ENCODE results near the gene RASSF6.

The RASSF6 gene

DNA sequence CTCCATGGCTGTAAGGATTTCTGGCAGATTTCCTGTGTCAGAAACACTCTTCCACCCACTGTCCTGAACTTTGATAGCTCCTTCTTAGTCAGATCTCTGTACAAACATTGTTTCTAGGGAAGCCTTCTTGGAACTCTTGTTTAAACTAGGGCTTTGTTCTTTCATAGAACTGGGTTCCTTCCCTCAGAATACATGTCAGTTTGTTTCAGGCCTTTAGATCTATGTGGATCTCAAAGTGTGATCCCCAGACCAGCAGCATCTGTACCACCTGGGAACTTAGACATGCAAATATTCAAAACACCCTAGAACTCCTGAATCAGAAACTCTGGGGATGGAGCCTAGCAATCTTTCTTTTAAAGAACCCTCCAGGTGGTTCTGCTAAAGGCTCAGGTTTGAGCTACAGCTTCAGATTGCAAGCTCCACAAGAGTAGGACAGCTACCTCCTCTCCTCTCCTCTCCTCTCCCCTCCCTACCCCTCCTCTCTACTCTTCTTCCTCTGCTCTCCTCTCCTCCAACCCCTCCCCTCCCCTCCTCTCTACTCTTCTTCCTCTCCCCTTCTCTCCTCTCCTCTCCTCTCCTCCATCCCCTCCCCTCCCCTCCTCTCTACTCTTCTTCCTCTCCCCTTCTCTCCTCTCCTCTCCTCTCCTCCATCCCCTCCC lies 12.7 kb downstream of the RASSF6 start:
- CTCF ChIA-PET: no interaction called here
- TF ChIP-seq, protein P1, sequence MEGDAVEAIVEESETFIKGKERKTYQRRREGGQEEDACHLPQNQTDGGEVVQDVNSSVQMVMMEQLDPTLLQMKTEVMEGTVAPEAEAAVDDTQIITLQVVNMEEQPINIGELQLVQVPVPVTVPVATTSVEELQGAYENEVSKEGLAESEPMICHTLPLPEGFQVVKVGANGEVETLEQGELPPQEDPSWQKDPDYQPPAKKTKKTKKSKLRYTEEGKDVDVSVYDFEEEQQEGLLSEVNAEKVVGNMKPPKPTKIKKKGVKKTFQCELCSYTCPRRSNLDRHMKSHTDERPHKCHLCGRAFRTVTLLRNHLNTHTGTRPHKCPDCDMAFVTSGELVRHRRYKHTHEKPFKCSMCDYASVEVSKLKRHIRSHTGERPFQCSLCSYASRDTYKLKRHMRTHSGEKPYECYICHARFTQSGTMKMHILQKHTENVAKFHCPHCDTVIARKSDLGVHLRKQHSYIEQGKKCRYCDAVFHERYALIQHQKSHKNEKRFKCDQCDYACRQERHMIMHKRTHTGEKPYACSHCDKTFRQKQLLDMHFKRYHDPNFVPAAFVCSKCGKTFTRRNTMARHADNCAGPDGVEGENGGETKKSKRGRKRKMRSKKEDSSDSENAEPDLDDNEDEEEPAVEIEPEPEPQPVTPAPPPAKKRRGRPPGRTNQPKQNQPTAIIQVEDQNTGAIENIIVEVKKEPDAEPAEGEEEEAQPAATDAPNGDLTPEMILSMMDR (IDR thresholded peaks at IDR 0.05; ENCODE audit: insufficient read depth, low read length, missing control alignments): no peak
- H3K4me3 ChIP-seq (ENCODE audit: low read depth, low read length): no peak overlapping the region
- POLR2A ChIA-PET: no interaction called here
- no peak for DNase-seq (ENCODE audit: low read depth, low spot score)

DNA sequence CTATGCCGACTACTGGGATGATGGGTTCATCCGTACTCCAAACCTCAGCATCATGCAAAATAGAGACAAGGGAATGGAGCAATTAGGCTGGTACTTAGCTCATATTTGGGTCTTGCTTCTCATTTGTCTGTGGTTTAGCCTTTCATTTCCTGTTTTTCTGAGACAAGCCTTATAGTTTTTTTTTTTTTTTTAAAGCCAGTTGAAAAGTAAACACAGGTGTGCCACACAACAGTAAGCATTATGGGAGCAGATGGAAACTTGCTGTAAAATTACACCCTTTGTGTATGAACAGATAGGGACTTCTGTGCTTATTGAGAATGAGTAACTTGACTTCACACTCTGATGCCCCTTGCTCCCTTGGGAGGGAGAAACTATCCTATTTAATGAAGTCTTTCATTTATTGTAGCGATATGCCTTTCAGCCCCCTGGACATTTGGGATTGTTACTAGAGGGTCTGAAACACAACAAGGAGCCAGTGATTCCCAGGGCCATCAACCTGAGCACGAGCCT lies 13.7 kb downstream of the RASSF6 start:
- TF ChIP-seq, protein P1 (IDR thresholded peaks at IDR 0.05; ENCODE audit: insufficient read depth, low read length, missing control alignments): no peak
- no peak for DNase-seq (ENCODE audit: low read depth, low spot score)
- no peak overlapping the region for H3K4me3 ChIP-seq (ENCODE audit: low read depth, low read length)
- ChIA-PET POLR2A (no interaction called here), CTCF (no interaction called here)

DNA sequence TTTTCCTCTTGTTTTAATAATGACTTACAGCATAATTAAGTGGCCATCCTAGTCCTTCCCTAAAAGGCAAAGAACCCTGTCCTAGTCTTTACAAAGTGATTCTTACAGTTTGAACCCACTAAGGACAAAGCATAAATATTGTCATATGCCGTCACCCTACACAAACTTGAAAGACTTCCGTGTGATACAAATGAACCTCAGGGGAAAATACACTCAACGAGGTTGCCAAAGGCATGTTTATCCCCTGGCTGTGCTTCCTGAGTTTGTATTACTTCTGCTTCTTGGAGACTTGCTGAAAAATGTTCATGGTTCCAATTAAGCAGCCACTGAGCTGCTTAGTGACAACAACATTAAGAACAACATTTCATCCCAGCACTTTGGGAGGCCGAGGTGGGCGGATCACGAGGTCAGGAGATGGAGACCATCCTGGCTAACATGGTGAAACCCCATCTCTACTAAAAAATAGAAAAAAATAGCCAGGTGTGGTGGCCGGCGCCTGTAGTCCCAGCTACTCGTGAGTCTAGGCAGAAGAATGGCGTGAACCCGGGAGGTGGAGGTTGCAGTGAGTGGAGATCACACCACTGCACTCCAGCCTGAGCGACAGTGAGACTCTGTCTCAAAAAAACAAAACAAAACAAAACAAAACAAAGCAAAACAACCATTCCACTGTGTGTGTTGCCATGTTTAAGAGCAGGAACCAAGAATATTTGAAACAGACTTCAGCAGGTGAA lies 16.2 kb downstream of the RASSF6 start:
- no peak for DNase-seq (ENCODE audit: low read depth, low spot score)
- CTCF ChIA-PET: interaction anchor here (0.7 to 1.0 kb wide), 2 partner anchors 30 to 292 kb away, joined by 3 to 4 read pairs; no protein-coding TSS in a partner anchor
- POLR2A ChIA-PET: no interaction called here
- TF ChIP-seq, protein P1 (IDR thresholded peaks at IDR 0.05; ENCODE audit: insufficient read depth, low read length, missing control alignments): no peak
- H3K4me3 ChIP-seq (ENCODE audit: low read depth, low read length): no peak overlapping the region

DNA sequence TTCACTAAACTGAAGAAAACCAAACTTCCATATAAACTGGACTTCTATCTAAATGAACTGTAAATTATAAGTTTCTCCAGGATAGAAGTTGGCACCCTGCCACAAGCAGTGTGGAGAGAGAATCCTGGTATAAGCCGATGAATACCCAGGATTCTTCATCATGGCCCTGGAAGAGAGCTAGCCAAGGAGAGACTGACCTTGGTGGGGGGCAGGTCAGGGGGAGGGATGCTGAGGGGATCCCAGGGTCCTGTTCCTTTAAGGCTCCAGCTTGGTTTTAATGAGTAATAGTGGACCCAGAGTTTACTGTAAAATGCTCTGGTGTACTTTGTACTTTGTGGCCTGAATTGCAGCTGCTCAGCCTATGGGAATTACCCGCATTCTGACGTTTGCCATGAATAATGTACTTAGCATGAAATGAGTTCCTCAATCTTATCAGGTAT lies 16.9 kb downstream of the RASSF6 start:
- no peak overlapping the region for H3K4me3 ChIP-seq (ENCODE audit: low read depth, low read length)
- ChIA-PET POLR2A (no interaction called here), CTCF (no interaction called here)
- TF ChIP-seq, protein P1 (IDR thresholded peaks at IDR 0.05; ENCODE audit: insufficient read depth, low read length, missing control alignments): no peak
- no peak for DNase-seq (ENCODE audit: low read depth, low spot score)

DNA sequence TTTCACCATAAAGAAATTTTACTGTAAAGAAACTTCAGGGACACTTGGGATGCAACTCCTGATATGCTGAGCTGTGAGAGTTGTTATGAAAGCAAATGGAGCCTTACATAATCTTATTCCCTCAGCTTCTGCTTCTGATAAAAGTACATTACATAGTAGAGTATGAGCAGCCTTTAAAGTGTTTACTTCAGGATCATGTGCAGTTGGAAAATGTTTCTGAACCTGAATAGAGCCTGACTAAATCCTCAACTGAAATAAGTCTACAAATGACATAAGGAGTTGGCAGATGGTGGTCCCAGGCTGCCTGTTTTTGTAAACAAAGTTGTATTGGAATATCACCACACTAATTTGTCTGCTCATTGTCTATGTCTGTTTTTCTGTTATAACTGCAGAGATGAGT lies 19.3 kb downstream of the RASSF6 start:
- no peak for DNase-seq (ENCODE audit: low read depth, low spot score)
- H3K4me3 ChIP-seq (ENCODE audit: low read depth, low read length): no peak overlapping the region
- ChIA-PET CTCF (interaction anchor here (1.2 to 1.4 kb wide), 2 partner anchors 8 to 9 kb away, joined by 3 to 4 read pairs; no protein-coding TSS in a partner anchor), POLR2A (no interaction called here)
- TF ChIP-seq, protein P1 (IDR thresholded peaks at IDR 0.05; ENCODE audit: insufficient read depth, low read length, missing control alignments): no peak

DNA sequence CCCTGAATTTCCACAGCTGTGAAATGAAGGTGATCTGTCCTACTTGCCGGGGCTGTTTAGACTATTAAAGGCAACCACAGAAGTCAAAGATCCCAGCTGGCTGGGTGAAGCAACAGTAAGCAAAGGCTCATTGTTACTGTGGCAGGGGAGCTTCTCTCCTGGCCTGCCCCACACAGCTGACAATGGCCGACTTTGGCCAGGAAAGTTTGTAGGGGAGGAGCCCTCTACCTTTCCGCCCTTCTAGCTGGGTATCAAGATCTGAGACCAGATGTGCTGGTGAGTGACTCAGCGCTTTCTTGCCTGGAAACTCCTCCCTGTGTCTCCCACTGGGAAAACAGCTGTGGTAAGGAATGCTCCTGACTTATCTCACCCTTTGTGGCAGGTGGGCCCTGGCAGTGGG lies 21.1 kb downstream of the RASSF6 start:
- no peak overlapping the region for H3K4me3 ChIP-seq (ENCODE audit: low read depth, low read length)
- POLR2A ChIA-PET: no interaction called here
- TF ChIP-seq, protein P1 (IDR thresholded peaks at IDR 0.05; ENCODE audit: insufficient read depth, low read length, missing control alignments): no peak
- DNase-seq (ENCODE audit: low read depth, low spot score): no peak
- CTCF ChIA-PET: no interaction called here
